ENCODE measurements around the gene NUDT3.

NUDT3 gene

DNA sequence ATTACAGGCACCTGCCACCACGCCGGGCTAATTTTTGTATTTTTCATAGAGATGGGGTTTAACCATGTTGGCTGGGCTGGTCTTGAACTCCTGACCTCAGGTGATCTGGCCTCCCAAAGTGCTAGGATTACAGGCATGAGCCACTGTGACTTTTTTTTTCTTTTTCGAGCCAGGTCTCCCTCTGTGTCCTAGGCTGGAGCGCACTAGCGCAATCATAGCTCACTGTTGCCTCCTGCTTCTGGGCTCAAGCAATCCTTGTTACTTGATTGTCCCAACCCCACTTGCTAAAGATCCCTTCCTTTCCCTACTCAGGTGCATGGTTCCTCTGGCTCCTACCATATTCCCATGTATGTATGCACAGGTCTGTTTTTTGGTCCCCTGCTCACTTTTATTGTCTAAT is 116.3 kb downstream of the NUDT3 start:
- peaks cover 14% of the 10 kb centered on the region for H3K4me1 ChIP-seq (ENCODE audit: low read length)
- no peak overlapping the region for H3K4me3 ChIP-seq (ENCODE audit: low read length)
- no peak overlapping the region for H3K4me2 ChIP-seq (ENCODE audit: low read length)
- no peak overlapping the region for H3K9ac ChIP-seq (ENCODE audit: low read length)
- no peak overlapping the region for H2AFZ ChIP-seq (ENCODE audit: low read depth, low read length)
- no peaks in the 10 kb centered on the region for H4K20me1 ChIP-seq (ENCODE audit: insufficient read depth, low read length)
- no peaks in the 10 kb centered on the region for H3K27me3 ChIP-seq (ENCODE audit: low read depth, low read length)
- H3K9me3 ChIP-seq (ENCODE audit: insufficient read depth, low read length), result no peaks in the 10 kb centered on the region
- H3K79me2 ChIP-seq (ENCODE audit: low read length), result no peaks in the 10 kb centered on the region
- no peak overlapping the region for H3K27ac ChIP-seq (ENCODE audit: low read length)
- no peaks in the 10 kb centered on the region for H3K36me3 ChIP-seq (replicated peaks; ENCODE audit: low read depth, low read length)
- TF ChIP-seq EZH2phosphoT487 (IDR thresholded peaks at IDR 0.05; ENCODE audit: low read depth), result no peak
- TF ChIP-seq CTCF (IDR thresholded peaks at IDR 0.05; ENCODE audit: low read depth, low read length), result no peak

GRCh38 chr6:34275128-34275804 is 117.2 kb downstream of the NUDT3 start:
- peaks cover 14% of the 10 kb centered on the region for H3K4me1 ChIP-seq (ENCODE audit: low read length)
- H3K27ac ChIP-seq (ENCODE audit: low read length), result no peak overlapping the region
- H3K36me3 ChIP-seq (replicated peaks; ENCODE audit: low read depth, low read length), result no peaks in the 10 kb centered on the region
- no peaks in the 10 kb centered on the region for H4K20me1 ChIP-seq (ENCODE audit: insufficient read depth, low read length)
- no peak overlapping the region for H3K4me2 ChIP-seq (ENCODE audit: low read length)
- H3K9me3 ChIP-seq (ENCODE audit: insufficient read depth, low read length), result no peaks in the 10 kb centered on the region
- H3K27me3 ChIP-seq (ENCODE audit: low read depth, low read length), result no peaks in the 10 kb centered on the region
- H3K9ac ChIP-seq (ENCODE audit: low read length), result no peak overlapping the region
- H2AFZ ChIP-seq (ENCODE audit: low read depth, low read length), result no peak overlapping the region
- no peaks in the 10 kb centered on the region for H3K79me2 ChIP-seq (ENCODE audit: low read length)
- H3K4me3 ChIP-seq (ENCODE audit: low read length), result no peak overlapping the region
- TF ChIP-seq EZH2phosphoT487 (IDR thresholded peaks at IDR 0.05; ENCODE audit: low read depth) (no peak), CTCF (IDR thresholded peaks at IDR 0.05; ENCODE audit: low read depth, low read length) (no peak)

GRCh38 chr6:34274129-34274528 is 118.3 kb downstream of the NUDT3 start:
- H3K9me3 ChIP-seq (ENCODE audit: insufficient read depth, low read length), result no peaks in the 10 kb centered on the region
- peaks cover 14% of the 10 kb centered on the region for H3K4me1 ChIP-seq (ENCODE audit: low read length)
- no peak overlapping the region for H3K4me2 ChIP-seq (ENCODE audit: low read length)
- no peak for TF ChIP-seq CTCF (IDR thresholded peaks at IDR 0.05; ENCODE audit: low read depth, low read length)
- TF ChIP-seq EZH2phosphoT487 (IDR thresholded peaks at IDR 0.05; ENCODE audit: low read depth), result no peak
- no peaks in the 10 kb centered on the region for H3K36me3 ChIP-seq (replicated peaks; ENCODE audit: low read depth, low read length)
- no peaks in the 10 kb centered on the region for H3K27me3 ChIP-seq (ENCODE audit: low read depth, low read length)
- H2AFZ ChIP-seq (ENCODE audit: low read depth, low read length), result no peak overlapping the region
- no peaks in the 10 kb centered on the region for H4K20me1 ChIP-seq (ENCODE audit: insufficient read depth, low read length)
- no peak overlapping the region for H3K9ac ChIP-seq (ENCODE audit: low read length)
- H3K27ac ChIP-seq (ENCODE audit: low read length), result no peak overlapping the region
- H3K79me2 ChIP-seq (ENCODE audit: low read length), result no peaks in the 10 kb centered on the region
- no peak overlapping the region for H3K4me3 ChIP-seq (ENCODE audit: low read length)

- H3K79me2 ChIP-seq (ENCODE audit: low read length), result no peaks in the 10 kb centered on the region
- no peak overlapping the region for H3K4me3 ChIP-seq (ENCODE audit: low read length)
- H3K4me2 ChIP-seq (ENCODE audit: low read length), result no peak overlapping the region
- peaks cover 14% of the 10 kb centered on the region for H3K4me1 ChIP-seq (ENCODE audit: low read length)
- H3K9me3 ChIP-seq (ENCODE audit: insufficient read depth, low read length), result no peaks in the 10 kb centered on the region
- TF ChIP-seq EZH2phosphoT487 (IDR thresholded peaks at IDR 0.05; ENCODE audit: low read depth) (no peak), CTCF (IDR thresholded peaks at IDR 0.05; ENCODE audit: low read depth, low read length) (no peak)
- no peak overlapping the region for H3K9ac ChIP-seq (ENCODE audit: low read length)
- H4K20me1 ChIP-seq (ENCODE audit: insufficient read depth, low read length), result no peaks in the 10 kb centered on the region
- H3K27ac ChIP-seq (ENCODE audit: low read length), result no peak overlapping the region
- H2AFZ ChIP-seq (ENCODE audit: low read depth, low read length), result no peak overlapping the region
- no peaks in the 10 kb centered on the region for H3K36me3 ChIP-seq (replicated peaks; ENCODE audit: low read depth, low read length)
- H3K27me3 ChIP-seq (ENCODE audit: low read depth, low read length), result no peaks in the 10 kb centered on the region
Measured at GRCh38 chr6:34273242-34273805, 119.1 kb downstream of the NUDT3 start.

Measured in OCI-LY3 (cell line).